NCI-H446 treated with DMSO at 0.1 percent for 48 hours (cell line): ENCODE data around the gene ATP6V1G2.
"Not testable (repeated sequence)": the region's sequence is repeated elsewhere in the genome, so short reads cannot be mapped to it uniquely, and the experiment has no call there.

Experiments used
- DNase-seq: peaks from one replicate; lab custom pipeline; 2025; lab: John Stamatoyannopoulos, UW

Gene ATP6V1G2

GRCh38 chr6:31529329-31530150, 16.9 kb downstream of the ATP6V1G2 start:
- no peak for DNase-seq

GRCh38 chr6:31528821-31529328, 17.5 kb downstream of the ATP6V1G2 start, which contains the start of gene MCCD1:
MCCD1 (plus strand) TSS chr6:31528962; CDS start chr6:31529015, 53 bp downstream.
- no peak for DNase-seq

GRCh38 chr6:31528307-31528777, 18.1 kb downstream of the ATP6V1G2 start:
- no peak for DNase-seq

GRCh38 chr6:31525932-31526591, 20.3 kb downstream of the ATP6V1G2 start:
- no peak for DNase-seq

GRCh38 chr6:31525553-31525931, 20.9 kb downstream of the ATP6V1G2 start:
- DNase-seq, result no peak

- DNase-seq, result no peak
Observed at GRCh38 chr6:31521835-31522234, 24.6 kb downstream of the ATP6V1G2 start.

- DNase-seq, result no peak
Observed at GRCh38 chr6:31513456-31514165, 32.8 kb downstream of the ATP6V1G2 start.

GRCh38 chr6:31510007-31510406, 36.4 kb downstream of the ATP6V1G2 start:
- no peak for DNase-seq

- not testable (repeated sequence) for DNase-seq
Observed at GRCh38 chr6:31509036-31509435, 37.4 kb downstream of the ATP6V1G2 start.

GRCh38 chr6:31502586-31502985, 43.8 kb downstream of the ATP6V1G2 start:
- DNase-seq, result no peak

- DNase-seq, result not testable (repeated sequence)
Observed at GRCh38 chr6:31499648-31500047, 46.8 kb downstream of the ATP6V1G2 start.

- DNase-seq, result no peak
Observed at GRCh38 chr6:31498748-31499147, 47.7 kb downstream of the ATP6V1G2 start.

GRCh38 chr6:31497531-31498476, 48.6 kb downstream of the ATP6V1G2 start, which contains the start of gene MICB:
MICB (plus strand) TSS chr6:31498145; CDS start chr6:31498194, 49 bp downstream.
- no peak for DNase-seq

GRCh38 chr6:31496826-31497225, 49.6 kb downstream of the ATP6V1G2 start:
- DNase-seq, result not testable (repeated sequence)

GRCh38 chr6:31495580-31495979, 50.8 kb downstream of the ATP6V1G2 start:
- DNase-seq, result no peak
